ENCODE measurements around the gene HLA-DRA.
"Not testable (repeated sequence)": the region's sequence is repeated elsewhere in the genome, so short reads cannot be mapped to it uniquely, and the experiment has no call there.

Gene HLA-DRA

DNA sequence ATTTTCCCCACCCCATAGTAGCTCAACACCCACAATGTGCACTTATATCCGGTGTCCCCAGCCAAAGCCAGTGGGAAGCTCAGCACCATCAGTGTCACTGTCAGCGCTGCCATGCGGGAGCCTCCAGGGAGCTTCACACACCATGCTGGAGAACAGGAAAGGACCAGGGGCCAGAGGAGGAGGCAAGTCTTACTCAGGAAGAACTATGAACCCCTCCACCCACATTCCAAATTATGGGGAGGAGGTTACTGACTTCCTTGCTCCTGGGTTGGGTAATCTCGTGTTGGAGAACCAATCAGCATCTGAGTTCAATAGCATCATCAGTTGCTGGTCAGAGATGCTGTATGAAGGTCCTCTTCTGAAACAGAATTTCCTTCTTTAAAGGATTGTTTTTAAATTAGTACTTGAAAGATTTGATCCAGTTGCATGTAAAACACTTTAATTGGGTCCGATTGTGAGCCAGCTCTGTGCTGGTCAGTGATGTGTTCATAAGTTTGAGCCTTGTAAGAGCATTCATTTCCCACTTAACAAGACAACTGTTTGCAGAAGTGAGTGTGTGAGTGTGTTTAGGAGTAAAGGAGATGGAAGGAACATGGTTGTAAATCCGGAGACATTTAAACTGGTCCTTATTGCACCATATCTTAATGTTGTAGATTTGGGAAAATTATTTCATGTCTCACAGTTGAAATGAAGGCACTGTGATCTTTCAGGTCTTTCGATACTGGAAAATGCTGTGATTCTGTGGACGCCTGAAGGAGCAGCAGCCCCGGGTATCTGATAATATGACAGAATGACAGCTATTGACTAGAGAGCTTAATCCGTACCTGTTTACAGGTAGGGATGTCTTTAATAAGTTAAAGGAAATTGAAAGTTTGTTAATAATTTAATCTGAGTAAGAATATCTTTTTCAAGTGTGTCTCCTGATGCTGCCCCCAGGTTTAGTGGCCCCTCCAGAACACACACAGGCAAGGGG lies 34.0 kb downstream of the HLA-DRA start:
- in situ Hi-C loops (cut with MboI; ENCODE audit: low sequenced_read_pairs) = not testable (repeated sequence)

DNA sequence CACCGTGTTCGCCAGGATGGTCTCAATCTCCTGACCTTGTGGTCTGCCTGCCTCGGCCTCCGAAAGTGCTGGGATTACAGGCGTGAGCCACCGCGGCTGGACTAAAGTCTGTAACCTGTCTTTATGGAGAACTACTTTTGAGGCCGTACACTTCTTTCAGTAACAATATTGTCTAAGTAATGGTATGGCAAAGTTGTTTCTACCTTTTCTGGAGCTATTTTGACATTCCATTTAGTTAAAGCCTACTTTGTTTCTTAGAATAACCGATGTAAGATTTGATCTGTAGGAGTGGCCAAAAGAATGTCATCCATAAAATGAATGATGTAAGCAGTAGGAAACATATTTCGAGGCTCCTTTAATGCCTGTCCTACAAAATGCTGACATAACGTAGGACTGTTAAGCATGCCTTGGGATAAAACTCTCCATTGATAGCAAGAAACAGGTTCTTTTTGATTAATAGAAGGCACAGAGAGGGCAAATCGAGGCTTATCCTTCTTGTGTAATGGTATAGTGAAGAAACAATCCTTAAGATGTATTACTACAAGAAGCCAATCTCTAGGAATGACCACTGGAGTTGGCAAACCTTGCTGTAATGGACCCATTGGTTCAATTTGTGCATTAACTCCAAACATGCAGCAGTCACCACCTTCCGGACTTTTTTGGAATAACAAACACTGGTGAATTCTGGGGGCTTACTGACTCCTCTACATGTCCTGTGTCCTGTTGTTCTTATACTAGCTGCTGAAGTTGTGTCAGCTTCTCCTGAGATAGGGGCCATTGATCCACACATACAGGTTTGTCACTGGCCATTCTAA lies 35.9 kb downstream of the HLA-DRA start:
- in situ Hi-C loops (cut with MboI; ENCODE audit: low sequenced_read_pairs) = no loop called here

DNA sequence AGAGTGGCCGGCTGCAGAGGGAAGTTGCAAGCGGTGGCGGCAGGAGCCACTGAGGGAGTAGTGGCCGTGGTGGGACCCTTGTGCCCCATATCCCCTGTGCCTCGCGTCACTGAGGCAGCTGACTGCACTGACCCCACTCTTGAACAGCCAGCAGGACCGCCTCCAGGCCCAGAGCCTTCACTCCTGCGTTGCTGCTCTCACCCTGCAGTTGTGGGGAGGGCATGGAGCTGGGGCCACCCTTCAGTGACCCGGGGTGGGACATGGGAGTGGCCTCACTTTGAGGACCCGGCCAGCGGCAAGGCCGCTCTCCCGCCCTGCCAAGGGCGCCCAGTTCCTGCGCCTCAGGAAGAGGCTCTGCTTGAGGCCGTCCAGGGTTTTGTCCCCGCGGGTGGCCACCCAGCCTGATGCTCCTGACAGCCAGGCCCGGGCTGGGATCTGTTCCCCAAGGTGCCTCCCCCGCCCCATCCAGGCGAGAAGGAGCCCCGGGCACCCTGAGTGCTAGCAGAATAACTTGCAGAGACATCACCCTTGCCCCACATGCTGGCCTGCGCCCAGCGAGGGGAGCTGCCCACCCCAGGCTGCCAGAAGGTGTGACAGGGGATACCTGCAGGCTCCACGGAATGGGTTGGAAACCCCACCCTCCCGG lies 44.4 kb downstream of the HLA-DRA start:
- in situ Hi-C loops (cut with MboI; ENCODE audit: low sequenced_read_pairs) = no loop called here

DNA sequence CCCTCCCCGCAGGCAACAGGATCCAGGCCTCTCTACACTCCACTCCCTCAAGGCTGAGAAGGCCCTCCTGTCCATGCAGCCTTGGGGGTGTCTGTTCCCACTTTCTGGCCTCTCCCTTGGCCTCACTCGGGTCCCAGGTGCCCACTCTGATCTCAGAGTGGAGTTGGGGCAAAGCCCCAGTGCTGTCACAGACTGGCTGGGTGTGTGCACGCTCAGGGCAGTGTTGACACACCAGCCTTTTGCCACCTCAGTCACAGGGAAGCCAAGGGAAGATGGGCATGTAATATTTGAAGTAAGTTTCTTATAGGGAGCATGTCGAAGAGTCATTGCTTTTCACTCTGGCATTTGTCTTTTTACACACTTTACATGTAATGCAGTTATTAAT lies 44.9 kb downstream of the HLA-DRA start:
- in situ Hi-C loops (cut with MboI; ENCODE audit: low sequenced_read_pairs) = no loop called here

DNA sequence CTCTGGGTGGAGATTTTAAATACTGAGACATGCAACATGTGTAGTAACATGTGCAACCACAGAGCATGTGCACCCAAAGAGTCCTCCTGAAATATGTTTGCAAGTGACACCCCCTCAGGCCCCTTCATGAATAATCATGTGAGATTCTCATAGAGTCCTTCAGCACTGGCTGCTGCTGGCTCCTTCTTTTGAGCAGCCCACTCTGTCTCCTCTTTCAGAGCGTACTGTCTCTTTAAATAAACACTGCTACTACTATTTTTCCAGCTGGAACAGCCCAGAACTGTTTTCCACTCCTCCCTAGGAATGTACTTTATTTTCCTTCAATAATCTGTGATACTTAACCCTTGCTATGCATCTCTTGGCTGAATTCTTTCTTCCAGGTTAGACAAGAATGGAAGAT lies 48.4 kb downstream of the HLA-DRA start:
- in situ Hi-C loops (cut with MboI; ENCODE audit: low sequenced_read_pairs) = no loop called here

DNA sequence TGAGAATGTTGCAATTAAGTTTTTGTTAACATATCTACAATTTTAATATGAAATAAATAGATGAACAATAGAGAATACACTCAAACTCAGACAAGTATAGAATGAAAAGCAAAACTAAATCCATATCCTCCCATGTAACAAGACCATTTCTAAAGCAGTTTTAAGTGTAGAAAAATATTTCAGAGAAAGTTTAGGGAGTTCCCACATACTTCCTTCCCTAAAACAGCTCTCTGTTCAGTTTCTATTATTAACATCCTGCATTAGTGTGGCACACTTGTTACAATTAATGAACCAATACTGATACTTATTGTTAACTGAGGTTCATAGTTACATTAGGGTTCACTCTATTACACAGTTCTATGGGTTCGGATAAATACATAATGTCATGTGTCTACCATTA lies 52.0 kb downstream of the HLA-DRA start:
- in situ Hi-C loops (cut with MboI; ENCODE audit: low sequenced_read_pairs) = no loop called here

DNA sequence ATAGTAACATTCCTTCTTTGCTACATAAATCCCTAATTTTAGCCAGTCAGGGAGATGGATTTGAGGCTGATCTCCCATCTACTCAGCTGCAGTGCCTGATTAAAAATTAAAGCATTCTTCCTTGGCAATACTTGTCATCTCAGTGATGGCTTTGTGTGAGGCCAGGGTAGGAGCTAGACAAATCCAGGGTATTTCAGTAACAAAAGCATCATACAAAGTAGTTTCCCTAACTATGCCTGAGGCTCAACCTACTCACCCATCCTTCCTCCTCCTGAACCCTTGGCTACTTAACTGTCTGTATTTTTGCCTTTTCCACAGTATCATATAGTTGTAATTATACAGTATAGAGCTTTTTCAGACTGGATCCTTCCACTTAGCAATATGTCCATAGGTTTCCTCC lies 52.7 kb downstream of the HLA-DRA start:
- in situ Hi-C loops (cut with MboI; ENCODE audit: low sequenced_read_pairs) = no loop called here

All from hTERT RPE-1 (cell line).